Measurements from ENCODE around the gene WFS1.

WFS1 gene, protein sequence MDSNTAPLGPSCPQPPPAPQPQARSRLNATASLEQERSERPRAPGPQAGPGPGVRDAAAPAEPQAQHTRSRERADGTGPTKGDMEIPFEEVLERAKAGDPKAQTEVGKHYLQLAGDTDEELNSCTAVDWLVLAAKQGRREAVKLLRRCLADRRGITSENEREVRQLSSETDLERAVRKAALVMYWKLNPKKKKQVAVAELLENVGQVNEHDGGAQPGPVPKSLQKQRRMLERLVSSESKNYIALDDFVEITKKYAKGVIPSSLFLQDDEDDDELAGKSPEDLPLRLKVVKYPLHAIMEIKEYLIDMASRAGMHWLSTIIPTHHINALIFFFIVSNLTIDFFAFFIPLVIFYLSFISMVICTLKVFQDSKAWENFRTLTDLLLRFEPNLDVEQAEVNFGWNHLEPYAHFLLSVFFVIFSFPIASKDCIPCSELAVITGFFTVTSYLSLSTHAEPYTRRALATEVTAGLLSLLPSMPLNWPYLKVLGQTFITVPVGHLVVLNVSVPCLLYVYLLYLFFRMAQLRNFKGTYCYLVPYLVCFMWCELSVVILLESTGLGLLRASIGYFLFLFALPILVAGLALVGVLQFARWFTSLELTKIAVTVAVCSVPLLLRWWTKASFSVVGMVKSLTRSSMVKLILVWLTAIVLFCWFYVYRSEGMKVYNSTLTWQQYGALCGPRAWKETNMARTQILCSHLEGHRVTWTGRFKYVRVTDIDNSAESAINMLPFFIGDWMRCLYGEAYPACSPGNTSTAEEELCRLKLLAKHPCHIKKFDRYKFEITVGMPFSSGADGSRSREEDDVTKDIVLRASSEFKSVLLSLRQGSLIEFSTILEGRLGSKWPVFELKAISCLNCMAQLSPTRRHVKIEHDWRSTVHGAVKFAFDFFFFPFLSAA

DNA sequence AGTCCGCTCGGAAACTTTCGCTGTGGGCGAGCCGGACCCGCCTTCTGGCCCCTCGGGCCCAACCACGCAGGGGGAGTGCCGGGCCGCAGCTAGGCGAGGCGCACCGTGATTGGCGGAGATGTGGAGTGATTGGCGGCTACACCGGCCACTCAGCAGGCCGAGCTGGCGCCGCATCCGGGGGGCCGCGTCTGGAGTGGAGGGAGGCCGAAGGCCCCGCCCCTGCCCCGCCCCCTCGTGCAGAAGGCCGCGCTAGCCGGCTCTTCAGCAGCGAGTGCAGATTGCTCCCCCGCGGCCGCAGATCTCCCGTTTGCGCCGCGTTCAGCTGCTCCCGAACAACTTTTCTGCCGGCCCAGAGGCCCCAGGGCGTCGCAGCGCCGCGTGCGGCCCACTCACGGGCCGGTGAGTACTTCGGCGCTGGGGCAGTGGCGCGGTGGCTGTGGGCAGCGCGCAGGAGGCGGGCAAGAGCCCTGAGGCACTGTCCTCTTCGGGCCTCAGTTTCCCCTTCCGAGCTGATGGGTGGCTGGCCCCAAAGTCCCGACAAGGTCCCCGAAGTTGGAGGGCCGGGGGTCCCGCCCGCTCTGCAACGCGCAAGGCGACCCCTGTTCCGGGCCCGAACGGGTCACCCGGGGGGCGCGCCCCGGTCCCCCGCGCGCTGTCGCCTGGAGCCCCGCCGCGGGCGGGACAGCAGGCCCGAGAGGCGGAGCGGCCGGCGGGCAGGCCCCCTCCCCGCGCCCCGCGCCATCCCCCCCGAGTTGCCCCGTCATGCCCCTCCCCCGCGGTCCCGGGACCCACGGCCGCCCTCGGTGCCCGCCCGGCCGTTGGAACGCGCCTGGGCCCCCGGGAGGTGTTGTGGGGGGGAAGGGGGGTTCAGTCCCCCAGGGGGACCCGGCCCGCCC lies at the start of gene WFS1:
Gene WFS1, plus strand, starts transcription at position 235 of the 896 bp plus-strand sequence. CDS start 7,606 bp downstream, outside the sequence.
- Histone ChIP-seq H3K27ac (ENCODE audit: low read depth, low read length) (peak within 1 kb of the TSS; percentile 46), H3K36me3 (ENCODE audit: control insufficient read depth in 5 of 5, insufficient read depth in 5 of 5, low read length in 5 of 5) (peaks cover 0 to 2% (median 0%) of the 10 kb centered on the region in 5 donors), H3K4me3 (ENCODE audit: low read depth in 1 of 5, low read length in 5 of 5) (peak within 1 kb of the TSS; percentile 80 to 94 (median 88)), H3K9ac (ENCODE audit: low read length in 5 of 5) (peak within 1 kb of the TSS; percentile 28 to 91 (median 79)), H3K4me1 (ENCODE audit: control insufficient read depth in 5 of 5, insufficient read depth in 5 of 5, low read length in 5 of 5) (peaks cover 18 to 70% (median 51%) of the 10 kb centered on the region in 5 donors), H3K9me3 (ENCODE audit: control insufficient read depth in 5 of 5, low read length in 5 of 5) (no peaks in the 10 kb centered on the region), H3K27me3 (ENCODE audit: control insufficient read depth in 5 of 5, insufficient read depth in 4 of 5, low read length in 5 of 5) (no peaks in the 10 kb centered on the region)

DNA sequence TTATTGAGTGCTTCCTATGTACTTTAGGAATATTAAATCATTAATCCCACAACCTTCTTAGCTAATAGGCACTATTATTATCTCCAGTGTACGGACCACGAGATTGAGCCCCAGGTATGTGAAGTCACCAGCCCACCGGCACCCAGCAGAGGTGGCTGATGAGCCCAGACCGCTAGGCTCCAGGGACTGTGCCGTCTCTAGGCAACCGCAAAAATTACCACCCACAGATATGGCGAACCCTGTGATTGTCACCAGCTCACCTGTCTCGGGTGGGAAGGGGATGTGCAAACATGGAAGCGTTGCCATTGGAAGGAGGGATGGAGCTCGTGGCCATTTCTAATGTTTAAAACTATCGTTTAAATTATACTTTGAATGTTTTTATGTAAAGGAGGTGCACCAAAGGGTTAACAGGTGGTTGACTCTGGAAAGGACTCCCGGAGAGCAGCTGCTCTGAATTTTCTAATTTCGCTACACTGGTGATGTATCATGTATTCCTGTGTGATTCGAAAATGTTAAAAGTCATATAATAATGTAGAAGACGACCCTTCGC lies 48.3 kb upstream of the WFS1 start:
- Histone ChIP-seq H3K9ac (ENCODE audit: low read length in 5 of 5) (no peak overlapping the region), H3K27me3 (ENCODE audit: control insufficient read depth in 5 of 5, insufficient read depth in 4 of 5, low read length in 5 of 5) (peaks cover 14 to 44% (median 34%) of the 10 kb centered on the region in 5 donors)

DNA sequence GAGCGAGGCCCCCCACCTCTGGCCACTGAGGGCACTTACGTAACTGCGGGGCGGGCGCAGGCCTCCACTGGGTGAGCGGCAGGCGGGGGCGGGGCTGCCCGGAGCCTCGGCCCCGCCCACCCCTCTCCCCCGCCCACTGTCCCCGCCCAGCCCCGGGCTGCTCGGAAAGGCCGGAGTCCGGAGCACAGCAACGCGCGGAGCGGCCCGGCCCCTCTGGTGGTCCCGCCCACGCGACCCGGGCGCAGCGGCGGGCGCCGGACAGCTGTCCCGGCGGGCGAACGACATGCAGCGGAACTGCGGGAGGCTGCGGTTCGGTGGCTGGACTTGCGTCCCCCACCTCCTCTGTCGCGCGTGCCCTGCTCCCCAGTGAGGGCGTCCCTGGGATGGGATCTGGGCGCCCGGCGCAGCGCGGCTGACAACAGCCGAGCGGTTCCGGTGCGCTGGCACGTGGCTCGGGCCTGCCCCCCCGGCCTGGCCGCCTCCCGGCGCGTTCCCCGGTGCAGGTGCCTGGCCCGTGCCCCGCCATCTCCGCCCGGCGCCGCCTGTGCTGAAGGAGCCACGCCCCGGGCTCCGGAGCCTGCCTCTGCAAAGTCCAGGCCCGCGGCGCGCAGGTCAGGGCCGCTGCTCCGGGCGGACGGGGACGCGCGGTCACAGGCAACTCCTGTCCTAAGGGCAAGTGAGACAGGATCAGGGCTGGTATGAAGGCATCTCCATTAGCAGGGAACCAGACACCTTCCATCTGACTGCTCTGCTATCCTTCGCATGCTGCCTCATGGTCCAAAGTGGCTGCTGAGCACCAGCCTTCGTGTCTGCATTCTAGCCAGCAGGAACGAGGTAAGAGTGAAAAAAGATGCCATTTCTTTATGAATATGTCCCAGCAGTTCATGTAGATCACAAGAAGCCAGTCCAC lies 47.5 kb upstream of the WFS1 start:
- H3K4me1 ChIP-seq (ENCODE audit: control insufficient read depth in 5 of 5, insufficient read depth in 5 of 5, low read length in 5 of 5): peaks cover 0 to 5% (median 0%) of the 10 kb centered on the region in 5 donors
- no peak overlapping the region for H3K9ac ChIP-seq (ENCODE audit: low read length in 5 of 5)
- H3K27me3 ChIP-seq (ENCODE audit: control insufficient read depth in 5 of 5, insufficient read depth in 4 of 5, low read length in 5 of 5): peaks cover 14 to 49% (median 34%) of the 10 kb centered on the region in 5 donors
- no peaks in the 10 kb centered on the region for H3K36me3 ChIP-seq (ENCODE audit: control insufficient read depth in 5 of 5, insufficient read depth in 5 of 5, low read length in 5 of 5)
- H3K4me3 ChIP-seq (ENCODE audit: low read depth in 1 of 5, low read length in 5 of 5): peak overlapping the region in 2 of 5 donors; percentile 19 to 20
- H3K9me3 ChIP-seq (ENCODE audit: control insufficient read depth in 5 of 5, low read length in 5 of 5): peaks cover 4 to 11% (median 9%) of the 10 kb centered on the region in 5 donors
- H3K27ac ChIP-seq (ENCODE audit: low read depth, low read length): no peak overlapping the region

More for the DNA sequence above, 48.3 kb upstream of the WFS1 start:
- Histone ChIP-seq H3K4me3 (ENCODE audit: low read depth in 1 of 5, low read length in 5 of 5) (no peak overlapping the region), H3K4me1 (ENCODE audit: control insufficient read depth in 5 of 5, insufficient read depth in 5 of 5, low read length in 5 of 5) (peaks cover 0 to 5% (median 0%) of the 10 kb centered on the region in 5 donors), H3K27ac (ENCODE audit: low read depth, low read length) (no peak overlapping the region), H3K36me3 (ENCODE audit: control insufficient read depth in 5 of 5, insufficient read depth in 5 of 5, low read length in 5 of 5) (no peaks in the 10 kb centered on the region), H3K9me3 (ENCODE audit: control insufficient read depth in 5 of 5, low read length in 5 of 5) (peaks cover 4 to 11% (median 9%) of the 10 kb centered on the region in 5 donors)

DNA sequence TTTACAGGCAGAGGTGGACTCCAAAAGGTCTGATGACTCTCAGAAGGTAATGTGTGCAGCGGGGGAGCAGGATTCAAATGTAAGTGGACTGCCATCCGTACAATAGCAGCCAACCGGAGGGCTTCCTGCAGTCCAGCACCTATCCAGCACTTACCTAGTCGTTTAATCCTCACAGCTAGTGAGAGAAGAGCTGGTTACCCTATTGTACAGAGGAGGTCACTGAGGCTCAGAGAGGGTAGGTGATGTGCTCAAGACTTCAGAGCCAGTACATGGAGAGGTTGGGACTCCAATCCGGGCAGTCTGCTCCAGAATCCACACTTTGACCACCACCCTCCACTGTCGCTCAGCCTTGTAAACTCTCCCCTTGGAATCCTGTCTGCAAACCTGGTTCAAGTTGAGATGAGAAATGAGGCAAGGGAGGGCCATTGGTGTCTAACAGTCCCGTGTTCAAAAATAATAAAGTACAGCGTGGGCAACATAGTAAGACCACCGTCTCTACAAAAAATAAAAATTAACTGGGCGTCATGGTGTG lies 46.8 kb upstream of the WFS1 start:
- peaks cover 4 to 11% (median 9%) of the 10 kb centered on the region in 5 donors for H3K9me3 ChIP-seq (ENCODE audit: control insufficient read depth in 5 of 5, low read length in 5 of 5)
- peaks cover 0 to 5% (median 0%) of the 10 kb centered on the region in 5 donors for H3K4me1 ChIP-seq (ENCODE audit: control insufficient read depth in 5 of 5, insufficient read depth in 5 of 5, low read length in 5 of 5)
- H3K36me3 ChIP-seq (ENCODE audit: control insufficient read depth in 5 of 5, insufficient read depth in 5 of 5, low read length in 5 of 5): no peaks in the 10 kb centered on the region
- H3K4me3 ChIP-seq (ENCODE audit: low read depth in 1 of 5, low read length in 5 of 5): no peak overlapping the region
- H3K27me3 ChIP-seq (ENCODE audit: control insufficient read depth in 5 of 5, insufficient read depth in 4 of 5, low read length in 5 of 5): peaks cover 14 to 48% (median 34%) of the 10 kb centered on the region in 5 donors
- no peak overlapping the region for H3K9ac ChIP-seq (ENCODE audit: low read length in 5 of 5)
- no peak overlapping the region for H3K27ac ChIP-seq (ENCODE audit: low read depth, low read length)

DNA sequence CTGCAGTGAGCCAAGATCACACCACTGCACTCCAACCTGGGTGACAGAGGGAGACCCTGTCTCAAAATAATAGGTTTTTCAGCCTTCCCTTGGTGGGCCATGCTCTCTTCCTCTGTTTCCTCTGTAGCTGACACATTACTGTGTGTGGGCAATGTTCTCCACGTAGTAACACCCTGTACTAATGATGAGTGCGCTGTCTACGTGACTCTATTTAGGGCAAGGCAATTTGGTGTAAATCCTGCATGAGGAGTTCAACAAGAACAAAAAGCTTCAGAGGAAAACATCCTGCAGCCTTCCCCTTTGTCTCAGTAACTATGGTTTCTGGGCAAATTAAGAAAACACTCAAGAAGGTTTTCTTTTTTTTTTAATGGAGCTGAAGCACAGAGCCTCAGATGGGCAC lies 44.9 kb upstream of the WFS1 start:
- Histone ChIP-seq H3K9me3 (ENCODE audit: control insufficient read depth in 5 of 5, low read length in 5 of 5) (peaks cover 4 to 11% (median 9%) of the 10 kb centered on the region in 5 donors), H3K4me3 (ENCODE audit: low read depth in 1 of 5, low read length in 5 of 5) (no peak overlapping the region), H3K27me3 (ENCODE audit: control insufficient read depth in 5 of 5, insufficient read depth in 4 of 5, low read length in 5 of 5) (peaks cover 14 to 51% (median 38%) of the 10 kb centered on the region in 5 donors), H3K4me1 (ENCODE audit: control insufficient read depth in 5 of 5, insufficient read depth in 5 of 5, low read length in 5 of 5) (peaks cover 0 to 5% (median 0%) of the 10 kb centered on the region in 5 donors), H3K9ac (ENCODE audit: low read length in 5 of 5) (no peak overlapping the region), H3K36me3 (ENCODE audit: control insufficient read depth in 5 of 5, insufficient read depth in 5 of 5, low read length in 5 of 5) (no peaks in the 10 kb centered on the region), H3K27ac (ENCODE audit: low read depth, low read length) (no peak overlapping the region)

DNA sequence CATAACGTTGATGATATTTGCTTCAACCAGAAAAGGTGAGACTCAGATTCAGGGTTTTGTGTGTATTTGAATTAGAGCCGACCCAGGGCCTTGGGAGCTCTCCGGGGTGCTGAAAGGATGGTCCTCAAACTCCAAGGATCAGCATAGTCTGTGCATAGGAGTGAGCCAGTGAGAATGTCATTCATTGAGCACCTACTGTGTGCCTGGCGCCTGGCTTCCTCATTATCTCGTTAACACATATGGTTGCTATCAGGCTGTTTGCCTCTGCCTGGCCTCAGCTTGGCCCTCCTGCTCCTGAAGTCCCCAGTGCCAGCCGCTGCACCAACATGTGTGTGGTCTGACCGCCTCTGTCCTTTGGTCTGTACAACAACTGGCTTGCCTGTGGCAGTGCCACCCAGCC lies 44.2 kb upstream of the WFS1 start:
- Histone ChIP-seq H3K27ac (ENCODE audit: low read depth, low read length) (no peak overlapping the region), H3K27me3 (ENCODE audit: control insufficient read depth in 5 of 5, insufficient read depth in 4 of 5, low read length in 5 of 5) (peaks cover 14 to 48% (median 41%) of the 10 kb centered on the region in 5 donors), H3K4me1 (ENCODE audit: control insufficient read depth in 5 of 5, insufficient read depth in 5 of 5, low read length in 5 of 5) (peaks cover 0 to 5% (median 0%) of the 10 kb centered on the region in 5 donors), H3K4me3 (ENCODE audit: low read depth in 1 of 5, low read length in 5 of 5) (no peak overlapping the region), H3K36me3 (ENCODE audit: control insufficient read depth in 5 of 5, insufficient read depth in 5 of 5, low read length in 5 of 5) (no peaks in the 10 kb centered on the region), H3K9ac (ENCODE audit: low read length in 5 of 5) (no peak overlapping the region), H3K9me3 (ENCODE audit: control insufficient read depth in 5 of 5, low read length in 5 of 5) (peaks cover 4 to 11% (median 9%) of the 10 kb centered on the region in 5 donors)

DNA sequence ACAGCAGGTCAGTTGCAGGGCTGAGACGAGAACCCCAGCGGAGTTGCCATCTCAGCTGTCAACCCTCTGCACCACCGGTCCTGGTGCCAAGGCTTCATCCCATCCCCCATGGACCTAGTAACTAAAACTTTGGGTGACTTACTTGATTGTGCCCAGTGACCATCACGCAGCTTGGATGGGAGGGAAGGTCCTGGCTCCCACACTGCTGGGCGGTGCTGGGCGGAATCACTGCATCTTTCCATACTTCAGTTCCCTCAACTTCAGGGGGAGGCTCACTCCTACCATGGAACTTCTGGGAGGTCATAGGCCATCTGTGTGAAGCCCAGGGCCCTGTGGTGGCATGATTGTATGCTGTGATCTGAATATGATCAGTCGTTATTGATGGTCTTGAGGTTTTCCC lies 43.1 kb upstream of the WFS1 start:
- Histone ChIP-seq H3K9ac (ENCODE audit: low read length in 5 of 5) (no peak overlapping the region), H3K27ac (ENCODE audit: low read depth, low read length) (no peak overlapping the region), H3K4me3 (ENCODE audit: low read depth in 1 of 5, low read length in 5 of 5) (no peak overlapping the region), H3K27me3 (ENCODE audit: control insufficient read depth in 5 of 5, insufficient read depth in 4 of 5, low read length in 5 of 5) (peaks cover 14 to 43% (median 33%) of the 10 kb centered on the region in 5 donors), H3K36me3 (ENCODE audit: control insufficient read depth in 5 of 5, insufficient read depth in 5 of 5, low read length in 5 of 5) (no peaks in the 10 kb centered on the region), H3K4me1 (ENCODE audit: control insufficient read depth in 5 of 5, insufficient read depth in 5 of 5, low read length in 5 of 5) (peaks cover 0 to 2% (median 0%) of the 10 kb centered on the region in 5 donors), H3K9me3 (ENCODE audit: control insufficient read depth in 5 of 5, low read length in 5 of 5) (peaks cover 4 to 11% (median 9%) of the 10 kb centered on the region in 5 donors)

DNA sequence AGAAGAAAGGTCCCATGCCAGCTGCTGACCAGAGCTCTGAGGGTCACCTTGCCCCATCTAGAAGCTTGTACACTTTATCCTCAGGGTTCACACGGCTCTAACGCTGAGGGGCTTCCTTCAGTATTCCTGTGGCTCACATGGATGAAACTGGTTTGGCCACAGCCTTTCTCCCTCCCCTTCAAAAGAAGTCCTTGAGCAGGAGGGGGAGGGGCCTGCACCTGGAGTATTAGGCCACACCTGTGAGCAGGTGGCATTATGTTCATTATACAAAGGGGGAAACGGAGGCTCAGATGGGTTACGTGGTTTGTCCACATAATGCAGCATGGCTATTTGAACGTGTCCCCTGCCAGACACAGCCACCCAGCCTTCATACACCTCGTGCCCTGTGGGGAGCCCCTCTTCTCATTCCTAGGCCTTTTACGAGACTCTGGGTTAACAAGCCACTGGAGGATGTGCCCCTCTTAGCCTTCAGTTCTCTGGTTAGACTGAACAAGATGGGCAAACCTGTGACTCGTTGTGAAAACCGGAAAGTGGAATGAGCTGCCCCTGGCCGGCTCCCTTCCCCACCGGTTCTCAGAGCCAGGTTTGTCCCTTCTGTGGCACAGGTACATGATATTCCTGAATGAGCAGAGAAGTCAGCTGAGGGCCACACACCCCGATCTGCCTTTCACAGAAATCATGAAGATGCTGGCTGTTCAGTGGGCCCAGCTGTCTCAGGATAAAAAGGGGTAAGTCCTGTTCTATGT lies 42.1 kb upstream of the WFS1 start:
- Histone ChIP-seq H3K36me3 (ENCODE audit: control insufficient read depth in 5 of 5, insufficient read depth in 5 of 5, low read length in 5 of 5) (no peaks in the 10 kb centered on the region), H3K4me3 (ENCODE audit: low read depth in 1 of 5, low read length in 5 of 5) (no peak overlapping the region), H3K4me1 (ENCODE audit: control insufficient read depth in 5 of 5, insufficient read depth in 5 of 5, low read length in 5 of 5) (no peaks in the 10 kb centered on the region), H3K27ac (ENCODE audit: low read depth, low read length) (no peak overlapping the region), H3K9ac (ENCODE audit: low read length in 5 of 5) (no peak overlapping the region), H3K9me3 (ENCODE audit: control insufficient read depth in 5 of 5, low read length in 5 of 5) (peaks cover 1 to 5% (median 4%) of the 10 kb centered on the region in 5 donors), H3K27me3 (ENCODE audit: control insufficient read depth in 5 of 5, insufficient read depth in 4 of 5, low read length in 5 of 5) (peaks cover 7 to 37% (median 24%) of the 10 kb centered on the region in 5 donors)

All from subcutaneous abdominal adipose tissue (tissue), 5 donors.